ENCODE measurements around the gene HMG20A.

Gene HMG20A

GRCh38 chr15:77502379-77503095, 81.8 kb downstream of the HMG20A start:
- Histone ChIP-seq H3K4me3 (ENCODE audit: low read length in 2 of 2) (no peak overlapping the region), H3K36me3 (ENCODE audit: control insufficient read depth in 2 of 2, insufficient read depth in 2 of 2, low read length in 2 of 2) (no peaks in the 10 kb centered on the region), H3K9ac (ENCODE audit: low read length in 2 of 2) (no peak overlapping the region), H3K4me1 (ENCODE audit: control insufficient read depth, insufficient read depth, low read length) (peaks cover 47% of the 10 kb centered on the region), H3K27ac (ENCODE audit: low read length) (no peak overlapping the region), H3K27me3 (ENCODE audit: control insufficient read depth in 1 of 2, insufficient read depth in 2 of 2, low read length in 2 of 2) (no peaks in the 10 kb centered on the region), H3K9me3 (ENCODE audit: control insufficient read depth in 2 of 2, low read length in 2 of 2) (no peaks in the 10 kb centered on the region)

GRCh38 chr15:77503240-77503639, 82.6 kb downstream of the HMG20A start:
- no peaks in the 10 kb centered on the region for H3K9me3 ChIP-seq (ENCODE audit: control insufficient read depth in 2 of 2, low read length in 2 of 2)
- no peak overlapping the region for H3K27ac ChIP-seq (ENCODE audit: low read length)
- H3K27me3 ChIP-seq (ENCODE audit: control insufficient read depth in 1 of 2, insufficient read depth in 2 of 2, low read length in 2 of 2) = no peaks in the 10 kb centered on the region
- no peak overlapping the region for H3K9ac ChIP-seq (ENCODE audit: low read length in 2 of 2)
- peaks cover 48% of the 10 kb centered on the region for H3K4me1 ChIP-seq (ENCODE audit: control insufficient read depth, insufficient read depth, low read length)
- no peaks in the 10 kb centered on the region for H3K36me3 ChIP-seq (ENCODE audit: control insufficient read depth in 2 of 2, insufficient read depth in 2 of 2, low read length in 2 of 2)
- no peak overlapping the region for H3K4me3 ChIP-seq (ENCODE audit: low read length in 2 of 2)

- Histone ChIP-seq H3K4me1 (ENCODE audit: control insufficient read depth, insufficient read depth, low read length) (peaks cover 47% of the 10 kb centered on the region), H3K27me3 (ENCODE audit: control insufficient read depth in 1 of 2, insufficient read depth in 2 of 2, low read length in 2 of 2) (no peaks in the 10 kb centered on the region), H3K27ac (ENCODE audit: low read length) (no peak overlapping the region), H3K9me3 (ENCODE audit: control insufficient read depth in 2 of 2, low read length in 2 of 2) (no peaks in the 10 kb centered on the region), H3K9ac (ENCODE audit: low read length in 2 of 2) (no peak overlapping the region), H3K36me3 (ENCODE audit: control insufficient read depth in 2 of 2, insufficient read depth in 2 of 2, low read length in 2 of 2) (no peaks in the 10 kb centered on the region), H3K4me3 (ENCODE audit: low read length in 2 of 2) (no peak overlapping the region)
Measured at GRCh38 chr15:77503764-77504163, 83.1 kb downstream of the HMG20A start.

GRCh38 chr15:77504306-77504705, 83.6 kb downstream of the HMG20A start:
- Histone ChIP-seq H3K27ac (ENCODE audit: low read length) (no peak overlapping the region), H3K9me3 (ENCODE audit: control insufficient read depth in 2 of 2, low read length in 2 of 2) (no peaks in the 10 kb centered on the region), H3K4me1 (ENCODE audit: control insufficient read depth, insufficient read depth, low read length) (peaks cover 44% of the 10 kb centered on the region), H3K27me3 (ENCODE audit: control insufficient read depth in 1 of 2, insufficient read depth in 2 of 2, low read length in 2 of 2) (no peaks in the 10 kb centered on the region), H3K9ac (ENCODE audit: low read length in 2 of 2) (no peak overlapping the region), H3K36me3 (ENCODE audit: control insufficient read depth in 2 of 2, insufficient read depth in 2 of 2, low read length in 2 of 2) (no peaks in the 10 kb centered on the region), H3K4me3 (ENCODE audit: low read length in 2 of 2) (no peak overlapping the region)

GRCh38 chr15:77504871-77505270, 84.2 kb downstream of the HMG20A start:
- H3K27ac ChIP-seq (ENCODE audit: low read length) = no peak overlapping the region

GRCh38 chr15:77505556-77505955, 84.9 kb downstream of the HMG20A start:
- H3K27me3 ChIP-seq (ENCODE audit: control insufficient read depth in 1 of 2, insufficient read depth in 2 of 2, low read length in 2 of 2) = no peaks in the 10 kb centered on the region
- no peak overlapping the region for H3K9ac ChIP-seq (ENCODE audit: low read length in 2 of 2)
- H3K4me1 ChIP-seq (ENCODE audit: control insufficient read depth, insufficient read depth, low read length) = peaks cover 41% of the 10 kb centered on the region
- no peak overlapping the region for H3K27ac ChIP-seq (ENCODE audit: low read length)
- no peaks in the 10 kb centered on the region for H3K9me3 ChIP-seq (ENCODE audit: control insufficient read depth in 2 of 2, low read length in 2 of 2)
- no peak overlapping the region for H3K4me3 ChIP-seq (ENCODE audit: low read length in 2 of 2)
- H3K36me3 ChIP-seq (ENCODE audit: control insufficient read depth in 2 of 2, insufficient read depth in 2 of 2, low read length in 2 of 2) = no peaks in the 10 kb centered on the region

More at GRCh38 chr15:77504871-77505270, 84.2 kb downstream of the HMG20A start:
- Histone ChIP-seq H3K27me3 (ENCODE audit: control insufficient read depth in 1 of 2, insufficient read depth in 2 of 2, low read length in 2 of 2) (no peaks in the 10 kb centered on the region), H3K4me3 (ENCODE audit: low read length in 2 of 2) (no peak overlapping the region), H3K4me1 (ENCODE audit: control insufficient read depth, insufficient read depth, low read length) (peaks cover 41% of the 10 kb centered on the region), H3K9ac (ENCODE audit: low read length in 2 of 2) (no peak overlapping the region), H3K36me3 (ENCODE audit: control insufficient read depth in 2 of 2, insufficient read depth in 2 of 2, low read length in 2 of 2) (no peaks in the 10 kb centered on the region), H3K9me3 (ENCODE audit: control insufficient read depth in 2 of 2, low read length in 2 of 2) (no peaks in the 10 kb centered on the region)

- Histone ChIP-seq H3K27ac (ENCODE audit: low read length) (no peak overlapping the region), H3K4me3 (ENCODE audit: low read length in 2 of 2) (peak overlapping the region in 1 of 2 donors; percentile 3), H3K4me1 (ENCODE audit: control insufficient read depth, insufficient read depth, low read length) (peaks cover 42% of the 10 kb centered on the region), H3K36me3 (ENCODE audit: control insufficient read depth in 2 of 2, insufficient read depth in 2 of 2, low read length in 2 of 2) (no peaks in the 10 kb centered on the region), H3K27me3 (ENCODE audit: control insufficient read depth in 1 of 2, insufficient read depth in 2 of 2, low read length in 2 of 2) (no peaks in the 10 kb centered on the region), H3K9ac (ENCODE audit: low read length in 2 of 2) (no peak overlapping the region), H3K9me3 (ENCODE audit: control insufficient read depth in 2 of 2, low read length in 2 of 2) (no peaks in the 10 kb centered on the region)
Measured at GRCh38 chr15:77506311-77507142, 85.8 kb downstream of the HMG20A start.

GRCh38 chr15:77507143-77507897, 86.6 kb downstream of the HMG20A start:
- Histone ChIP-seq H3K27ac (ENCODE audit: low read length) (no peak overlapping the region), H3K4me3 (ENCODE audit: low read length in 2 of 2) (peak overlapping the region; percentile 23 to 49), H3K9ac (ENCODE audit: low read length in 2 of 2) (no peak overlapping the region), H3K9me3 (ENCODE audit: control insufficient read depth in 2 of 2, low read length in 2 of 2) (no peaks in the 10 kb centered on the region), H3K4me1 (ENCODE audit: control insufficient read depth, insufficient read depth, low read length) (peaks cover 42% of the 10 kb centered on the region), H3K36me3 (ENCODE audit: control insufficient read depth in 2 of 2, insufficient read depth in 2 of 2, low read length in 2 of 2) (no peaks in the 10 kb centered on the region), H3K27me3 (ENCODE audit: control insufficient read depth in 1 of 2, insufficient read depth in 2 of 2, low read length in 2 of 2) (no peaks in the 10 kb centered on the region)

GRCh38 chr15:77507911-77508310, 87.2 kb downstream of the HMG20A start:
- peaks cover 42% of the 10 kb centered on the region for H3K4me1 ChIP-seq (ENCODE audit: control insufficient read depth, insufficient read depth, low read length)
- no peaks in the 10 kb centered on the region for H3K36me3 ChIP-seq (ENCODE audit: control insufficient read depth in 2 of 2, insufficient read depth in 2 of 2, low read length in 2 of 2)
- H3K9me3 ChIP-seq (ENCODE audit: control insufficient read depth in 2 of 2, low read length in 2 of 2) = no peaks in the 10 kb centered on the region
- H3K4me3 ChIP-seq (ENCODE audit: low read length in 2 of 2) = peak overlapping the region in 1 of 2 donors; percentile 15
- no peaks in the 10 kb centered on the region for H3K27me3 ChIP-seq (ENCODE audit: control insufficient read depth in 1 of 2, insufficient read depth in 2 of 2, low read length in 2 of 2)
- H3K27ac ChIP-seq (ENCODE audit: low read length) = peak overlapping the region; percentile 46
- H3K9ac ChIP-seq (ENCODE audit: low read length in 2 of 2) = no peak overlapping the region

GRCh38 chr15:77508541-77509243, 88.0 kb downstream of the HMG20A start:
- Histone ChIP-seq H3K9ac (ENCODE audit: low read length in 2 of 2) (no peak overlapping the region), H3K4me1 (ENCODE audit: control insufficient read depth, insufficient read depth, low read length) (peaks cover 42% of the 10 kb centered on the region), H3K9me3 (ENCODE audit: control insufficient read depth in 2 of 2, low read length in 2 of 2) (no peaks in the 10 kb centered on the region), H3K27me3 (ENCODE audit: control insufficient read depth in 1 of 2, insufficient read depth in 2 of 2, low read length in 2 of 2) (no peaks in the 10 kb centered on the region), H3K36me3 (ENCODE audit: control insufficient read depth in 2 of 2, insufficient read depth in 2 of 2, low read length in 2 of 2) (no peaks in the 10 kb centered on the region), H3K4me3 (ENCODE audit: low read length in 2 of 2) (no peak overlapping the region), H3K27ac (ENCODE audit: low read length) (peak overlapping the region; percentile 46)

Measured in stomach smooth muscle (tissue), 2 donors.